Loucy (cell line): ENCODE data around the gene FCHSD2.

Experiments
- H2AFZ ChIP-seq: fragments of 200-600 bp; sonication (generic); 2 replicates; pipeline ENCODE4 v1.6.0; 2016; ENCODE audit warnings: antibody characterized with exemption, mild to moderate bottlenecking, low read length, moderate library complexity
- H3F3A ChIP-seq: fragments of 200-600 bp; 2 replicates; pipeline ENCODE4 v1.6.0; 2016; ENCODE audit warnings: antibody characterized with exemption, low read depth, mild to moderate bottlenecking
- H3K27me3 ChIP-seq: fragments of 200-600 bp; sonication (generic); 2 replicates; pipeline ENCODE4 v1.6.1; 2014; ENCODE audit warnings: low read length, mild to moderate bottlenecking; ENCODE audit not compliant: insufficient read depth, poor library complexity, severe bottlenecking
- H3K36me3 ChIP-seq: fragments of 200-600 bp; sonication (generic); 2 replicates; pipeline ENCODE4 v1.6.1; 2016; ENCODE audit warnings: low read length; ENCODE audit not compliant: insufficient read depth
- H3K4me1 ChIP-seq: fragments of 200-600 bp; sonication (generic); 2 replicates; pipeline ENCODE4 v1.5.1; 2014; ENCODE audit warnings: low read length, mild to moderate bottlenecking; ENCODE audit not compliant: insufficient read depth, poor library complexity, severe bottlenecking
- H3K4me2 ChIP-seq: fragments of 200-600 bp; sonication (generic); 2 replicates; pipeline ENCODE4 v1.6.0; 2014; ENCODE audit warnings: antibody characterized with exemption, low read length, low read depth, mild to moderate bottlenecking; ENCODE audit not compliant: poor library complexity, severe bottlenecking
- H3K4me3 ChIP-seq: fragments of 200-600 bp; sonication (generic); 2 replicates; pipeline ENCODE4 v1.5.1; 2014; ENCODE audit warnings: low read length, mild to moderate bottlenecking, mixed read lengths; ENCODE audit not compliant: poor library complexity, severe bottlenecking
- H3K79me2 ChIP-seq: fragments of 200-600 bp; sonication (generic); 2 replicates; pipeline ENCODE4 v1.6.1; 2014; ENCODE audit warnings: low read length; ENCODE audit not compliant: insufficient read depth
- H3K9ac ChIP-seq: fragments of 200-600 bp; sonication (generic); 2 replicates; pipeline ENCODE4 v1.6.0; 2014; ENCODE audit warnings: mild to moderate bottlenecking, low read depth, low read length, moderate library complexity; ENCODE audit not compliant: poor library complexity, severe bottlenecking
- H3K9me2 ChIP-seq: fragments of 200-600 bp; sonication (generic); replicated peaks from 2 replicates; pipeline ENCODE4 v1.6.1; 2016; ENCODE audit warnings: low read depth, low read length, mixed read lengths
- H3K9me3 ChIP-seq: fragments of 200-600 bp; sonication (generic); 2 replicates; pipeline ENCODE4 v1.6.1; 2014; ENCODE audit warnings: mild to moderate bottlenecking, antibody characterized with exemption, low read length, low read depth; ENCODE audit not compliant: insufficient read depth
- H4K20me1 ChIP-seq: fragments of 200-600 bp; sonication (generic); 2 replicates; pipeline ENCODE4 v1.6.0; 2014; ENCODE audit warnings: antibody characterized with exemption, low read length, mild to moderate bottlenecking; ENCODE audit not compliant: insufficient read depth, poor library complexity, severe bottlenecking
- CTCF ChIP-seq: fragments of 200-600 bp; sonication (generic); conservative IDR thresholded peaks from 2 replicates; pipeline ENCODE4 v1.5.1; 2014; ENCODE audit warnings: mild to moderate bottlenecking, antibody characterized with exemption, low read length
- EZH2phosphoT487 ChIP-seq: fragments of 200-600 bp; IDR thresholded peaks from 2 replicates; pipeline ENCODE4 v1.6.1; 2018; ENCODE audit warnings: antibody characterized with exemption, mild to moderate bottlenecking, moderate library complexity, borderline replicate concordance

The FCHSD2 gene

GRCh38 chr11:72943664-72944063 lies 198.5 kb downstream of the FCHSD2 start:
- Histone ChIP-seq H3K9me3 (no peaks in the 10 kb centered on the region), H2AFZ (no peak overlapping the region), H3K4me2 (no peak overlapping the region), H4K20me1 (peaks cover 12% of the 10 kb centered on the region), H3K36me3 (peaks cover 37% of the 10 kb centered on the region), H3K9ac (no peak overlapping the region), H3K4me3 (no peak overlapping the region), H3K79me2 (peaks cover 28% of the 10 kb centered on the region), H3K9me2 (no peaks in the 10 kb centered on the region), H3K4me1 (no peaks in the 10 kb centered on the region), H3K27me3 (no peaks in the 10 kb centered on the region), H3F3A (0 out of 2 replicates have a peak, but pooled peaks cover 3% of the 10 kb centered on the region)
- no peak for TF ChIP-seq EZH2phosphoT487
- no peak for TF ChIP-seq CTCF

DNA sequence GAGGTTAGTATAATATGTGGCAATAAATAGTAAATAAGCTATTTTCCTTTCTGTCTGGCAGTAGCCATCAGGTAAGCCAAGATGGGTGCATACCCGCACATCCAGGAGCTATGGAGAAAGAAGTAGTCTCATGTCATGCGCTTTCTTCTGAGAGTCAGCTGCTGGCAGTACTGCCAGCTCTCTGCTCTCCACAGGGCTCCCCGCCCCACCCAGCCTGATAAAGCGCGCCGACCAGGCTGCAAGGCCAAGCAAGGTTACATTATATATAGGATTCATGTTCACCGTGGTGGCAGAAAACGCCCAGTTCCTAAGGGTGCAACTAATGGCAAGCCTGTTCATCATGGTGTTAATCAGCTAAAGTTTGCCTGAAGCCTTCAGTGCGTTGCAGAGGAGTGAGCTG lies 201.7 kb downstream of the FCHSD2 start:
- Histone ChIP-seq H2AFZ (no peak overlapping the region), H3K9ac (no peak overlapping the region), H3K27me3 (no peaks in the 10 kb centered on the region), H4K20me1 (peaks cover 19% of the 10 kb centered on the region), H3K4me2 (no peak overlapping the region), H3K79me2 (peaks cover 22% of the 10 kb centered on the region), H3K4me1 (no peaks in the 10 kb centered on the region), H3K9me3 (no peaks in the 10 kb centered on the region), H3K4me3 (no peak overlapping the region), H3K9me2 (no peaks in the 10 kb centered on the region), H3F3A (no peaks in the 10 kb centered on the region), H3K36me3 (peaks cover 43% of the 10 kb centered on the region)
- no peak for TF ChIP-seq EZH2phosphoT487
- no peak for TF ChIP-seq CTCF

GRCh38 chr11:72939031-72939430 lies 203.1 kb downstream of the FCHSD2 start:
- Histone ChIP-seq H3K9ac (no peak overlapping the region), H3K9me3 (no peaks in the 10 kb centered on the region), H2AFZ (no peak overlapping the region), H3K36me3 (peaks cover 43% of the 10 kb centered on the region), H4K20me1 (peaks cover 19% of the 10 kb centered on the region), H3K4me3 (no peak overlapping the region), H3K9me2 (no peaks in the 10 kb centered on the region), H3K4me1 (no peaks in the 10 kb centered on the region), H3K79me2 (peaks cover 22% of the 10 kb centered on the region), H3F3A (no peaks in the 10 kb centered on the region), H3K27me3 (no peaks in the 10 kb centered on the region), H3K4me2 (no peak overlapping the region)
- TF ChIP-seq CTCF: no peak
- TF ChIP-seq EZH2phosphoT487: no peak
